OCI-LY7 (cell line): ENCODE measurements around the gene ZNF429. TPM values are rescaled to one million over a fixed set of nuclear protein-coding genes. Genes with fewer than 3 reads are reported as not detected.
"Not testable (repeated sequence)": the region's sequence is repeated elsewhere in the genome, so short reads cannot be mapped to it uniquely, and the experiment has no call there.

Experiments
- BruUV-seq: library from RNA; stranded (reverse); fragments of 400-500 nt; replicated peaks from 2 replicates; lab custom pipeline; 2021; lab: Mats Ljungman, UMichigan
- CTCF ChIA-PET: fragments of 300-600 bp; sonication (Branson Sonifier 250); formaldehyde crosslinking; loops from one replicate; lab custom pipeline; 2022; ENCODE audit warnings: antibody characterized with exemption; ENCODE audit not compliant: unreplicated experiment; lab: Charles Lee
- POLR2A ChIA-PET: fragments of 300-600 bp; sonication (Branson Sonifier 250); formaldehyde crosslinking; loops from one replicate; lab custom pipeline; 2022; ENCODE audit warnings: antibody characterized with exemption; lab: Charles Lee
- DNase-seq: peaks from one replicate; pipeline ENCODE4 v3.0.0-alpha.2; 2015; ENCODE audit warnings: low spot score
- H2AFZ ChIP-seq: fragments of 200-600 bp; sonication (generic), shearing (Covaris generic); 2 replicates; pipeline ENCODE4 v1.6.1; 2014; ENCODE audit warnings: mild to moderate bottlenecking, antibody characterized with exemption, low read length, moderate library complexity
- H3K27ac ChIP-seq: fragments of 200-600 bp; sonication (generic); 2 replicates; pipeline ENCODE4 v1.5.1; 2014; ENCODE audit warnings: mixed run types, low read depth, mild to moderate bottlenecking, moderate library complexity, low read length, inconsistent platforms; ENCODE audit not compliant: poor library complexity, severe bottlenecking
- H3K36me3 ChIP-seq: fragments of 200-600 bp; sonication (generic); 2 replicates; pipeline ENCODE4 v1.6.1; 2014; ENCODE audit warnings: mild to moderate bottlenecking, antibody characterized with exemption, low read length, moderate library complexity, mixed read lengths; ENCODE audit not compliant: insufficient read depth
- H3K4me1 ChIP-seq: fragments of 200-600 bp; sonication (generic); 2 replicates; pipeline ENCODE4 v1.5.1; 2014; ENCODE audit warnings: mild to moderate bottlenecking, low read length; ENCODE audit not compliant: insufficient read depth, poor library complexity, severe bottlenecking
- H3K4me2 ChIP-seq: fragments of 200-600 bp; sonication (generic); 2 replicates; pipeline ENCODE4 v1.6.1; 2014; ENCODE audit warnings: mild to moderate bottlenecking, low read length
- H3K4me3 ChIP-seq: fragments of 200-600 bp; sonication (generic); 2 replicates; pipeline ENCODE4 v1.5.1; 2014; ENCODE audit warnings: mild to moderate bottlenecking, low read depth, low read length; ENCODE audit not compliant: poor library complexity, severe bottlenecking
- H3K79me2 ChIP-seq: fragments of 200-600 bp; sonication (generic); 2 replicates; pipeline ENCODE4 v1.6.1; 2016; ENCODE audit warnings: low read depth, mild to moderate bottlenecking, low read length, moderate library complexity, mixed read lengths; ENCODE audit not compliant: insufficient read depth
- H3K9me2 ChIP-seq: fragments of 200-600 bp; sonication (generic); 2 replicates; pipeline ENCODE4 v1.6.1; 2016; ENCODE audit warnings: mild to moderate bottlenecking, low read length, mixed read lengths; ENCODE audit not compliant: insufficient read depth
- H3K9me3 ChIP-seq: fragments of 200-600 bp; sonication (generic); 2 replicates; pipeline ENCODE4 v1.6.1; 2014; ENCODE audit warnings: mild to moderate bottlenecking, mixed run types, low read length, mixed read lengths
- H4K20me1 ChIP-seq: fragments of 200-600 bp; sonication (generic); 2 replicates; pipeline ENCODE4 v1.6.1; 2014; ENCODE audit warnings: mild to moderate bottlenecking, antibody characterized with exemption, low read length, moderate library complexity, mixed read lengths; ENCODE audit not compliant: insufficient read depth
- EZH2phosphoT487 ChIP-seq: fragments of 200-600 bp; sonication (generic); IDR thresholded peaks from 2 replicates; pipeline ENCODE4 v1.6.1; 2018; ENCODE audit warnings: low read depth, borderline replicate concordance, mild to moderate bottlenecking, mixed run types, antibody characterized with exemption, low read length, moderate library complexity, mixed read lengths
- intact Hi-C: fragments of 100-400 bp; cut with micrococcal nuclease; formaldehyde crosslinking; loops from one replicate; pipeline ENCODE4 v1.10.0; 2022; ENCODE audit not compliant: unreplicated experiment
- total RNA-seq, 2 experiments: library from RNA; depleted of rRNA in 1 of 2; stranded (reverse); fragments of >200 nt in 1 of 2; shearing (Covaris generic) in 1 of 2; gene quantifications; 2 replicates each; pipeline ENCODE4 v1.2.3, GENCODE V29; 2014 to 2022
- TF ChIP-seq, protein P1 (sequence below): fragments of 200-600 bp; sonication (generic); conservative IDR thresholded peaks from 2 replicates; pipeline ENCODE4 v1.5.1; 2014; ENCODE audit warnings: mild to moderate bottlenecking, antibody characterized with exemption, low read length, moderate library complexity, mixed read lengths

The ZNF429 gene
- total RNA-seq, 2 experiments from 2014 or later = 19.8 to 24.6 TPM

DNA sequence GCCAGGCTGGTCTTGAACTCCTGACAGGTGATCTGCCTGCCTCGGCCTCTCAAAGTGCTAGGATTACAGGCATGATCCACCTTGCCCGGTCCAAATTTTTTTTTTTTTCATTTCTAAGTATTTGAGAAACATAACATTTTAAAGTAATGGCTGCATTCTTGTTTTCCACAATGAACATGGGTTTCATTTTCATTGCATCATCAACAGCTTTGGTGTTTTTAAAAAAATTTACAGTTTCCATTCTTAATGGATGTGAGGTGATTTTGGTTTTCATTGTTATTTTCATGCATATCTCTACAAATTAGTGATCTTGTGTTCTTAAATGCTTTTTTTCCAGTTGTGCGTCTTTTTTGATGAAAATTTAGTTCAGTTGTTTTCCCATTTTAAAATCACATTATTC is 27.5 kb downstream of the ZNF429 start:
- H3K4me3 ChIP-seq = no peak overlapping the region
- POLR2A ChIA-PET = interaction anchor here (0.9 kb wide), 1 partner anchor 42 kb away, joined by 3 read pairs; no protein-coding TSS in a partner anchor
- intact Hi-C loops = no loop called here

DNA sequence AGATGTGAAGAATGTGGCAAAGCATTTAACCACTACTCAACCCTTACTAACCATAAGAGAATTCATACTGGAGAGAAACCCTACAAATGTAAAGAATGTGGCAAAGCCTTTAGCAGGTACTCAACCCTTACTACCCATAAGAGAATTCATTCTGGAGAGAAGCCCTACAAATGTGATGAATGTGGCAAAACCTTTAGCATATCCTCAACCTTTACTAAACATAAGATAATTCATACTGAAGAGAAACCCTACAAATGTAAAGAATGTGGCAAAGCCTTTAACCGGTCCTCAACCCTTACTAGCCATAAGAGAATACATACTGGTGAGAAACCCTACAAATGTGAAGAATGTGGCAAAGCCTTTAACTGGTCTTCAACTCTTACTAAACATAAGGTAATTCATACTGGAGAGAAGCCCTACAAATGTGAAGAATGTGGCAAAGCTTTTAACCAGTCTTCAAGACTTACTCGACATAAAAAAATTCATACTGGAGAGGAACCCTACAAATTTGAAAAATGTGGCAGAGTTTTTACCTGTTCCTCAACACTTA is 31.4 kb downstream of the ZNF429 start:
- not testable (repeated sequence) for H4K20me1 ChIP-seq

More for the DNA sequence above, 27.5 kb downstream of the ZNF429 start:
- Histone ChIP-seq H3K36me3 (peaks cover 75% of the 10 kb centered on the region), H3K27ac (no peak overlapping the region), H3K9me3 (peaks cover 26% of the 10 kb centered on the region), H3K79me2 (no peaks in the 10 kb centered on the region), H4K20me1 (no peaks in the 10 kb centered on the region), H3K4me2 (no peak overlapping the region), H2AFZ (no peak overlapping the region), H3K4me1 (no peaks in the 10 kb centered on the region), H3K9me2 (no peaks in the 10 kb centered on the region)
- CTCF ChIA-PET = no interaction called here
- BruUV-seq = no TSS peak
- DNase-seq = no peak
- no peak for TF ChIP-seq EZH2phosphoT487

DNA sequence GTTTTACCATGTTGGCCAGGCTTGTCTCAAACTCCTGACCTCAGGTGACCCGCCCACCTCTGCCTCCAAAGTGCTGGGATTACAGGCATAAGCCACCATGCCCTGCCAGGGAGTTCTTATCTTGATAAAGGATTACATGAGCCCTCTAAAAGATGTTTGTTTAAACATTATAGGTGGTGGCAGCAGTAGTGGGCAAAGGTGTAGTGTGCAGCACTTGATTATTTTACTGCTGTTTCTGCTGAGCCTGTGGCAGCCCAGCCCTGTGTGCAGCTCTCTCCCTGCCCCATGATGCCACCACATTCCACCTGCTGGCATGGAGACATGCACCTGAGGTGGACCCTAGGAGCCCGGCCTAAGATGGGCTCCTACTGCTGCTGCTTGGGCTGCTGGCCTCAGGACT is 54.0 kb downstream of the ZNF429 start:
- DNase-seq = no peak
- no peaks in the 10 kb centered on the region for H3K36me3 ChIP-seq
- H3K79me2 ChIP-seq = no peaks in the 10 kb centered on the region
- no peaks in the 10 kb centered on the region for H3K9me2 ChIP-seq
- H3K4me3 ChIP-seq = no peak overlapping the region
- BruUV-seq = no TSS peak
- ChIA-PET CTCF (no interaction called here), POLR2A (no interaction called here)
- H4K20me1 ChIP-seq = no peaks in the 10 kb centered on the region
- no peaks in the 10 kb centered on the region for H3K9me3 ChIP-seq
- no peaks in the 10 kb centered on the region for H3K4me1 ChIP-seq
- H3K27ac ChIP-seq = no peak overlapping the region
- TF ChIP-seq EZH2phosphoT487 = no peak
- TF ChIP-seq, protein P1, sequence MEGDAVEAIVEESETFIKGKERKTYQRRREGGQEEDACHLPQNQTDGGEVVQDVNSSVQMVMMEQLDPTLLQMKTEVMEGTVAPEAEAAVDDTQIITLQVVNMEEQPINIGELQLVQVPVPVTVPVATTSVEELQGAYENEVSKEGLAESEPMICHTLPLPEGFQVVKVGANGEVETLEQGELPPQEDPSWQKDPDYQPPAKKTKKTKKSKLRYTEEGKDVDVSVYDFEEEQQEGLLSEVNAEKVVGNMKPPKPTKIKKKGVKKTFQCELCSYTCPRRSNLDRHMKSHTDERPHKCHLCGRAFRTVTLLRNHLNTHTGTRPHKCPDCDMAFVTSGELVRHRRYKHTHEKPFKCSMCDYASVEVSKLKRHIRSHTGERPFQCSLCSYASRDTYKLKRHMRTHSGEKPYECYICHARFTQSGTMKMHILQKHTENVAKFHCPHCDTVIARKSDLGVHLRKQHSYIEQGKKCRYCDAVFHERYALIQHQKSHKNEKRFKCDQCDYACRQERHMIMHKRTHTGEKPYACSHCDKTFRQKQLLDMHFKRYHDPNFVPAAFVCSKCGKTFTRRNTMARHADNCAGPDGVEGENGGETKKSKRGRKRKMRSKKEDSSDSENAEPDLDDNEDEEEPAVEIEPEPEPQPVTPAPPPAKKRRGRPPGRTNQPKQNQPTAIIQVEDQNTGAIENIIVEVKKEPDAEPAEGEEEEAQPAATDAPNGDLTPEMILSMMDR = no peak
- no peak overlapping the region for H3K4me2 ChIP-seq
- H2AFZ ChIP-seq = no peak overlapping the region
- intact Hi-C loops = no loop called here

More for the DNA sequence above, 31.4 kb downstream of the ZNF429 start:
- H3K79me2 ChIP-seq, DNase-seq, H3K4me2 ChIP-seq, H3K9me2 ChIP-seq, H3K4me3 ChIP-seq, H3K27ac ChIP-seq, intact Hi-C loops, POLR2A ChIA-PET, CTCF ChIA-PET, H2AFZ ChIP-seq, H3K4me1 ChIP-seq: not testable (repeated sequence)
- Histone ChIP-seq H3K36me3 (peaks cover 44% of the 10 kb centered on the region), H3K9me3 (peaks cover 29% of the 10 kb centered on the region)
- TSS peak; percentile 41 for BruUV-seq
